ENCODE data around the gene HS6ST1.
A peak's percentile ranks its signal among the peaks of the same experiment; 100 is the strongest.

HS6ST1 gene

GRCh38 chr2:128291844-128292598 lies 26.6 kb downstream of the HS6ST1 start:
- DNase-seq, result no peak
- intact Hi-C loops (cut with DNase I), result no loop called here

DNA sequence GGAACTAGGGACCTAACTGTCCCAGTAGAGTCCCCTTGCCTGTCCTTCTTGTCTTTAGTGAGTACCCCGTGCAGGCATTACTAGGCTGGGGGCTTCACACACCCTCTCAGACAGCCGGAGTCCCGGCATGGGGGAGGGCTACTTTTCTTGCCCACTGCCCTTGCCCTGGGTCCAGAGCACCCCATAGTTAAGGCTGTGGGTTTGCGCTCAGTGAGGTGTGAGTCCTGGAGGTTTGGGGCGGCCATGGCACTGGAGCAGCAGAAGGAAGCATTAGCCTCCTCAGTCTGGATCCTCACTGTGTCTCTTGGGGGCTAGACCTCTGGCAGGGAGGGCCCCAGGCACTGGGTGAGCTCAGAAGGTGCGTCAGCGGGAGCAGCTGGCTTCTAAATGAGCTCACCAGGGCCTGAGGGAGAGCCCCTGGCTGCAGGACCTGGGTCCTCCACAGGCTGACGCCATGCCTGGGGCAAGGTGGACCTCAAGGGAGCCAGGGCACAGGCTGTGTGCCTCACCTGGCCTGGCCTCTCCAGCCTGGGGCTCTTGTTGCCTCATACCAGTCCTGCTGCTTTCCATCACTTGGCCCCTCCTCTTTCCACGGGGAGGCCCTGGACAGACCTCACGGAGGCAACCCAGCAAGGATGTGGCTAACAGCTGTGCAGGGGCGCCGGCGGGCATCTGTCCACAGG lies 27.4 kb downstream of the HS6ST1 start:
- no peak for DNase-seq

GRCh38 chr2:128290356-128290755 lies 28.3 kb downstream of the HS6ST1 start:
- intact Hi-C loops (cut with DNase I), result no loop called here
- no peak for DNase-seq

More for the DNA sequence above, 27.4 kb downstream of the HS6ST1 start:
- intact Hi-C loops (cut with DNase I), result no loop called here

GRCh38 chr2:128289439-128289838 lies 29.2 kb downstream of the HS6ST1 start:
- peak in 1 of 42 donors; percentile 1 for DNase-seq
- intact Hi-C loops (cut with DNase I), result no loop called here

DNA sequence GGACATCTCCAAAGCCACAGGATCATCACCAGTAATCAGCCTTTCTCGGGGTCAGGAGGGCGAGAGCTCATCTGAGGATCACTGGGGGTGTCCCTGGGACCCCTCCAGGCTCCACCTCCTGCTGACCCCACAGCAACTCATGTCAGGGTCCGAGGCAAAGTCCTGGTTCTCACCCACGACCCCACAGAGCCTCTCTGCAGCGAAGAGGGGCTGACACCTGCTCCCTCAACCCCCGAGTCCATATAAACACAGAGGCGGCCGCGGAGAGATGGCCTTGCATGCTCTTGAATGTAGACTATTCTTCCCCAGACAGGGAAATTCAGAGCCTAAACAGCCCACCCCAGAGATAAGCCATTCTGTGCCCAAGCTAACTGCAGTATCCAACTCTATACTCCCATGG lies 29.9 kb downstream of the HS6ST1 start:
- DNase-seq, result no peak

DNA sequence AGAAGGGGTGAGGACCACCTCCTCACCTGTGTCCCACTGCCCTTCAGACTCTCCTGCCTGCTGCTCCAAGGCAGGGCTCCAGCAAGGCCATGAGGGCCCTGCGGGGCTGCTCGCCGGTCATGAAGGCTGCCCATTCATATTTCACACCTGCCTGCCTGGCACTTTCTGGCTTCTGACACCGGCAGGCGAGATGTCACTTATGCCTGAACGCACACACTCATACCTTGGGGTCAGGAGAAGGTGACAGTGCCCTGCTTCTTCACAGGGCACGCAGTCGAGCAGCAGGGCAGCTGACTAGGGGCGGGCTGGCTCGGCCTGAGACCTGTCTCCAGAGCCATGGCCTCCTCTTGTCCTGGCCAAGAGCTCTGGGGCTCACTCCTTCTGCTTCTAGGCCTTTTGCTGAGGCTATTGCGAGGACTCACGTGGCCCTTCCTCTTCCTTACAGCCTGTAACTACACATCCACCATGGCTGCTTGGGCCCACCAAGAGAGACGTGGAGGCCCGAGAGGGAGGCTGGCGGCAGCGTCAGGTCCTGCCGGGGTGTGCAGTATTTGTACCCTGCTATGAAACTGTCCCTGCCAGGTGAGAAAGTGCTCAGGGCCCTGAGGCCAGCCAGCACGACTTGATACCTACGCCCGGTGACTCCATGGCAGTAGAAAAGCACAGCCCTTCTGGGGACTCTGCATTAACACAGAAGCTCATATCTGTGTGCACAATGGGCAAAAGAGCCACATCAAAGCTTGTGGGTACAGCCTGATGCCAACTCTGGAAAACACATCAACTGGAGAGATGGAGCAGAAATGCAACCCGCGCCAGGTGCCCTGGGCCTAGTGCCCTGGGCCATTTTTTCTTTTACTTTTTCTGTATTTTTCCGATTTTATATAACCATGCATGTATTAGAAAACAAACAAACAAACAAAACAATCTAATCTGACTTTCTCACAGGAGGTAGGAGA lies 30.6 kb downstream of the HS6ST1 start:
- intact Hi-C loops (cut with DNase I), result no loop called here
- DNase-seq, result peak in 1 of 42 donors; percentile 1

More for the DNA sequence above, 29.9 kb downstream of the HS6ST1 start:
- intact Hi-C loops (cut with DNase I), result no loop called here

DNA sequence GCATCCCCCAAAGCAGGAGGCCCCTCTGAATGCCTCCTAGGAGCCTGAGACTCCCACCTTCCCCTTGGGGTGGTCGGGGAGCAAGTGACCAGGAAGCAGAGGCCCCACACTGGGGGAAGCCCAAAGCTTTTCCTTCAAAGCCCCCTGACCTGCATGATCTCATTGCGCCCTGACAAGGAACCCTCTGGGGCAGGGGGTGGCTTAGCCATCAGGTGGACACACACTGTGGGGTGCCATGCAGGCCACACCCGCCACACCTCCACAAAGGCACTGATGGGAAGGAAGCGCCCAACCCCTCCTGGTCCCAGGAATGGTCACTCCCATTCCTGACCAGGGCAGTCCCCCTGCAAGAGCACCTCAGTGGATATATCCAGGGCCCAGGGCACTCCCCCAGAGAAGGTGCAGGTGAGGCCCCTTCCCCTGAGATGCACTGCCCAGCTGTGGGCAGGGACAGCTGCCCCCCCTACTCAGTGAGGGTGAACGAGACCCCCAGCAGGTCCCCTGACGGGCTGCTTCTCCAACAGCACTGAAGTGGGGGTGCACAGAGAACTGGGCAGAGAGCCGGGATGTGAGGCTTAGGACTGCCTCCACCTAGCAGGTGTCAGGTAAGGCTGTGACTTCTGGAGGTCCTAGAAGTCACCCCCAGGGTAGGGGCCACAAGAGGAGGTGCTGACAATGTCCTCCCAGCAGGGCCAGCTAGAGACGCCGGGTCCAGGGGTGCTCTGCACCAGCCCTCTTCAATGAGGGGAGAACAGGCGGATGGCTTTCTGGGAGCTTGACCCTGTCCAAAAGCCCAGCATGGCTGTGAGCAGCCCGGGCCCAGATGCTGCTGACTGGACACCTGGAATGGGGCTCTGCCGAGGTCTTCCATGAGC lies 31.5 kb downstream of the HS6ST1 start:
- peak in 1 of 42 donors; percentile 0 for DNase-seq
- intact Hi-C loops (cut with DNase I), result no loop called here

- intact Hi-C loops (cut with DNase I), result no loop called here
- peak in 1 of 42 donors; percentile 1 for DNase-seq
Observed at GRCh38 chr2:128286011-128286721, 32.5 kb downstream of the HS6ST1 start.

DNA sequence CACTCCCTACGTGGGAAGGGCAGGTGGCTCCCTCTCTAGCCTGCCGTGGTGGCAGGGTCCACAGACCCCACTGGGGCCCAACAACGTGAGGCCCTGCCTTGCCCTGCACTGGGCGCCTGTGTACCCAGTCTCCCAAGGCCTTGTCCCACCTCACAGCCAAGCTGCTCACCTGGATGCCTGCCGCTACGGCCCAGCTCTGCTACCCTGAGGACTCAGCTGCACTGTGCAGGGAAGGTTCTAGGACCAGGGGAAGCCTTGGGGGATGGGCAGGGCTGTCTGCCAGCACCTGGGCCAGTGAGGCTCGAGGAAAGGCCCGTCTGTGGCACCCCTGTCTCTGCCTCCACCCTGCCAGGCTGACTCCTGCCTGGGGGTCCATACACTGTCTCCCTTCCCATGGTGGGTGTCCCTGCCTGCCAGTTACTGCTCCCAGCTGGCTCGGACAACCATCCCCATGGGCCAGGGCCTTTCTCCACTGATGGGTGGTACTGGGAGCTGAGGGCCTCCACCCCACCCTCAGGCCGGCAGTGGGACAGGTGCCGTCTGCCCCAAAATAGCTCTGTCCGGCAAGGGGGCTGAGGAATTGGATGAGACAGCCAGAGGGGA lies 33.2 kb downstream of the HS6ST1 start:
- DNase-seq, result peak in 1 of 42 donors; percentile 0
- intact Hi-C loops (cut with DNase I), result no loop called here

DNA sequence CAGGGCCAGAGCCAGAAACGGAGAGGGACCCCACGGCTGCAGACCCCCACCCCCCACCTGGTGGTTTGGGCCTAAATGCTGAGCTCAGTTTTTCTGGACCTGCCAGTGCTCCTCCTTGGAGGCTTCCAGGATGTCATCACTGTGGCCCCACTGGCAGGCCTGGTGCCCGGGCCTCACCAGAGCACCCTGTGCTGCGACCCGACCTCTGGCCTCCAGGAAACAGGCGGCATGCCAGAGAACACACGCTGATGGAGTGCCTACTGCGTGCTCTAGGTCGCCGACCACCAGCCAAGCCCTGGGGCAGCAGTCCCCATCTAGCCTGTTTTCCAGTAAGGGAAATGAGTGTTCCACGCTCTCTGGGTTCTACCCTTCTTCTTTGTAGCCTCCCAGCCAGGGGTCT lies 33.8 kb downstream of the HS6ST1 start:
- no peak for DNase-seq
- intact Hi-C loops (cut with DNase I), result no loop called here

- peak in 1 of 42 donors; percentile 0 for DNase-seq
- intact Hi-C loops (cut with DNase I), result no loop called here
Observed at GRCh38 chr2:128284037-128284441, 34.6 kb downstream of the HS6ST1 start.

DNA sequence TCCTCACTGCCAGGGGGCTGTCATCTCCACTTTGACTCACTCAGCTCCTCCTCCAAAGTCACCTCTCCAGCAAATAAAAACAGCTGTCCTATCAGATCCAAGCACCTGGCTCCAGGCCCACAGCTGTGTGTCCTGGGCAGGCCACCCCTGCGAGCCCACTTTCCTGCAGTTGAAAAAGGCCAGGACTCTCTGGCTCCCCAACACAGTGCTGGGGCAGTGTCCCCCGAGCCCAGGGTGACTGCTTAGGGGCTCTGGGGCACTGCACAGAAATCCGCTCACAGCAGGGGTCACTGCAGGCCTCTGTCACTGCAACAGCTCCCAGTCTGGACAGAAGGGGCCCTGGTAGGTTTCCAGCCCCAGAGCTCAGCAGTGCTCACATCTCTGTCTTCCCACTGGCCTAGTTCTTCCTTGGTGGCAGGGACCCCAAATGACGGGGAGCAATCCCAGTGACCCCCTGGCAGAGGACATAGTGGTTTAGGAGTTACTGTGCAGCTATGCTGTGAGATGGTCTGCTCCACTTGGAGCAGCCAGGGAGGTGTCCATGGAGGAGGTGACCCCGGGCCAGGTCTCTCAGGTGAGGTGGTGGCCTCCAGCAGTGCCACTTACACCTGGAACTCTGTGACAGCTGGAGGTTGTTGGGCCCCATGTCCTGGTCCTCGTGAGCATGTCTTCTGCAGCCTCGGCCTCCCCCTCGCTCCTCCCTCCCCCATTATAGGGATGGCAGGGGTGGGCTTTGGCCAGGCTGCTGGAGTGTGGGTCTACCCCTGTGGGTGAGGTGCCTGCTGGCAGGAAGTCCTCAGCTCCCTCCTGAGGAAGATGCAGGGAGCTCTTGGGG lies 35.5 kb downstream of the HS6ST1 start:
- peak in 1 of 42 donors; percentile 0 for DNase-seq

GRCh38 chr2:128282246-128282975 lies 36.3 kb downstream of the HS6ST1 start:
- peak in 1 of 42 donors; percentile 5 for DNase-seq
- intact Hi-C loops (cut with DNase I), result no loop called here

More for the DNA sequence above, 35.5 kb downstream of the HS6ST1 start:
- intact Hi-C loops (cut with DNase I), result no loop called here

DNA sequence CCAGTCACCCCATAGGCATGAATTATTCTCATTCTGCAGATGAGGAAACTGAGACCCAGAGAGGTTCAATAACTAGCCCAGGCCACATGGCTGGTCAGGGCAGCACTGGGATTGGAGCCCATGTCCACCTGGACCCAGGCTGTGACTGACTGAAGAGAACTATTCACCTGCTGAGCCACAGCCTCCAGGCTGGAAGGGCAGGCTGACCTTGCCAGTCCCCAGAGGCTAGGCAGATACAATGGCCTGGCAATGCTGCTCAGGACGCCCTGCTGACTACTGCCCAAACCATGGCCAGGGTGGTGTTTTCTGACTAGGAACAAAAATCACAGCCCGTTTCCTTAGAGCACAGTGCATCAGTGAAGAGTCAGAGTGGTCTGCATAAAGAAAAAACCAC lies 36.8 kb downstream of the HS6ST1 start:
- DNase-seq, result peak in 1 of 42 donors; percentile 1
- intact Hi-C loops (cut with DNase I), result no loop called here

DNA sequence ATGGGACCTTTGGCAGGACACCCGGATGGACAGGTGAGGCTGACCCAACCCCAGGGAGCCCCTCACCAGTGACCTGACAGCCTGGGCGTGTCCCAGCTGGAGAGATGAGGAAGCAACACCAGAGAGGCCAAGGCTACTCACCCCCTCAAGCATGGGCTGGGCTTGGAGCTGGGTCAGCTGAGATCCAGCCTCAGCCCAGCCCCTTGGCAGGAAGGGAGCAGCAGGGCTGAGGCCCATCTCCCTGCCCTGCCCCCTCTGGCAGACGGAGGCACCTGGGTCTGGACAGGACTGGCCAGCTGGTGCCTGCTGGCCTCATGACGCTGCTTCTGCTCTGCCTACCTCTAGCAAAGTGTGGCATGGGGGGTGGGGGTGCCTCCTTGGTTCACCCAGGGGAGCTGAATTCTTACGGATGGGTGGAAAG lies 37.8 kb downstream of the HS6ST1 start:
- DNase-seq, result peak in 14 of 42 donors; percentile 15 to 63 (median 39)
- intact Hi-C loops (cut with DNase I), result no loop called here
